AG09309 (cell line): ENCODE results near the gene OR2AT4.
A peak's percentile ranks its signal among the peaks of the same experiment; 100 is the strongest.
"Not testable (repeated sequence)": the region's sequence is repeated elsewhere in the genome, so short reads cannot be mapped to it uniquely, and the experiment has no call there.

Experiments
- DNase-seq: peaks from one replicate; pipeline ENCODE4 v3.0.0-alpha.2; 2010; ENCODE audit warnings: low read depth
- H3K4me3 ChIP-seq: 2 replicates; pipeline ENCODE4 v1.5.1; 2011; ENCODE audit warnings: mild to moderate bottlenecking, low read depth, low read length, moderate library complexity; ENCODE audit not compliant: control insufficient read depth
- CTCF ChIP-seq: IDR thresholded peaks from 2 replicates; pipeline ENCODE4 v1.5.1; 2011; ENCODE audit warnings: mild to moderate bottlenecking, low read depth, low read length, inconsistent platforms; ENCODE audit not compliant: insufficient read depth, control insufficient read depth; ENCODE audit errors: missing control alignments

Gene OR2AT4

GRCh38 chr11:75105462-75105925, 8.8 kb upstream of the OR2AT4 start:
- H3K4me3 ChIP-seq: no peak overlapping the region
- TF ChIP-seq CTCF: no peak
- DNase-seq: no peak

- TF ChIP-seq CTCF: no peak
- peak; percentile 41 for DNase-seq
- no peak overlapping the region for H3K4me3 ChIP-seq
Observed at GRCh38 chr11:75103380-75104026, 6.8 kb upstream of the OR2AT4 start.

DNA sequence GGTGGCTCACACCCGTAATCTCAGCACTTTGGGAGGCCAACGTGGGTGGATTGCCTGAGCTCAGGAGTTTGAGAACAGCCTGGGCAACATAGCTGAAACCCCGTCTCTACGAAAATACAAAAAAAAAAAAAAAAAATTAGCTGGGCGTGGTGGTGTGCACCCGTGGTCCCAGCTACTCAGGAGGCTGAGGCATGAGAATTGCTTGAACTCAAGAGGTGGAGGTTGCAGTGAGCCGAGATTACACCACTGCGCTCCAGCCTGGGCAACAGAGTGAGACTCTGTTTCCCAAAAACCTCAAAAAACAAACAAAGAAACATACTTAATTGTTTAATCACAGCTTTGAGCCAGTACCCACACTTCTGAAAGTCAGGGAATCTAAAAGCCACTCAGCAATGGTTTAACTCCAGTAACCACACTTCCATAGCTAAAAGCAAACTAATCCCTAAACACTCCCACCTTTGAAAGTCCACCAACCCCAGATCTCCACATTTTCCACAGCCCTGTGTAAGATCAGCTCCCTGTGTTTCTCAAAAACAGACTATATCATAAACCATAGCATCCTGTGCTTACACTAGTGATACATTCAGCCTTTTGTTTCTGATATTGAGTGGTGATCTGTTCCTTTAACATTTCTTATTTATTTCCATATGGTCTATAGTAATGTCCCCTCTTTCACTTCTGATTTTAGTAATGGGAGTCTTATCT, 4.9 kb upstream of the OR2AT4 start:
- DNase-seq: no peak
- TF ChIP-seq CTCF: no peak
- no peak overlapping the region for H3K4me3 ChIP-seq

DNA sequence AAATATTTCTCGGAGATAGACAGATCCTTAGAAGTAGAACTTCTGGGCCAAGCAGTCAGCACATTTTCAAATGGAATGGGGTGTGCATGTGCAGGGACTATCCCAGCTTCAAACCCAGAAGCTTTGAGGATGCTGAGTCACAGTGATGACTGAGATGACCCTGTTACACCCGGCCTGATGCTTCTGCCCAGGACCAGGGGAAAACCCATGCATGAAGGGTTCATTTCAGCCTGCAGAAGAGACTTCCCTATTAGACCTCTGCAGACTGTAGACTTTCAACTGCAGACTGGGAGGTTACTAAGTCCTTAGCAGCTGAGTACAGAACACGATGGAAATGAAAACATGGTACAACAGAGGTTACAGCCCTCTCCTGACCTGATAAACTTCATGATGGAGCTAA, 3.6 kb upstream of the OR2AT4 start:
- no peak overlapping the region for H3K4me3 ChIP-seq
- TF ChIP-seq CTCF: no peak
- no peak for DNase-seq

DNA sequence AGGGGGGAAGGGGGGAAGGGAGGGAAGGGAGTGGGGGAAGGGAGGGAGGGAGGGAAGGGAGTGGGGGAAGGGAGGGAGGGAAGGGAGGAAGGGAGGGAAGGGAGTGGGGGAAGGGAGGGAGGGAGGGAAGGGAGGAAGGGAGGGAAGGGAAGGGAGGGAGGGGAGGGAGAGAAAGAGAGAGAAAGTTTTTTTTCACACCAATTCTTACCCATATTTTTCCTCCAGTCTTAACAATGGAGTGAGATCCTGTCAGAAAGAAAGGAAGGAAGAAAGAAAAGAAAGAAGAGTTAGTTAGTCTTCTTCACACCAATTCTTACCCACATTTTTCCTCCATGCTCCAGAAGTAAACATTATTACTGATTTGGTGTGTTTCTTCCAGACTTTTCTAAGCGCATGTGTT, 3.0 kb upstream of the OR2AT4 start:
- TF ChIP-seq CTCF: no peak
- H3K4me3 ChIP-seq: no peak overlapping the region
- DNase-seq: no peak

GRCh38 chr11:75098835-75099439, 2.3 kb upstream of the OR2AT4 start:
- DNase-seq, H3K4me3 ChIP-seq: not testable (repeated sequence)

GRCh38 chr11:75098181-75098580, 1.5 kb upstream of the OR2AT4 start:
- DNase-seq, H3K4me3 ChIP-seq: not testable (repeated sequence)
